Heart right ventricle (tissue), 16 donors: Measurements from ENCODE around the gene HES6. TPM values are rescaled to one million over a fixed set of nuclear protein-coding genes. Genes with fewer than 3 reads are reported as not detected.

Experiments
- ATAC-seq, 8 donors: fragments of 200-7000 bp; cut with Tn5 transposase; one replicate each; pipeline ENCODE4 v1.9.1; 2020; ENCODE audit warnings: mild to moderate bottlenecking in 8 of 8, moderate library complexity in 8 of 8, moderate number of reproducible peaks in 1 of 8
- DNase-seq, 2 donors: peaks; one replicate each; pipeline ENCODE4 v3.0.0-alpha.2; 2020
- H3K27ac ChIP-seq, 10 donors: fragments of 200-600 bp; sonication (generic) in 2 of 10; one replicate each; pipeline versions ENCODE4 v1.5.0 to v1.8.0; 2020 to 2022; ENCODE audit warnings: mild to moderate bottlenecking in 3 of 10
- H3K27me3 ChIP-seq, 7 donors: fragments of 200-600 bp; one replicate each; pipeline ENCODE4 v1.8.0; 2021 to 2022; ENCODE audit warnings: mild to moderate bottlenecking in 2 of 7
- H3K36me3 ChIP-seq, 9 donors: fragments of 200-600 bp; sonication (generic) in 1 of 9; one replicate each; pipeline versions ENCODE4 v1.5.0 to v1.8.0; 2020 to 2022; ENCODE audit warnings: mild to moderate bottlenecking in 2 of 9
- H3K4me1 ChIP-seq, 9 donors: fragments of 200-600 bp; sonication (generic) in 1 of 9; one replicate each; pipeline versions ENCODE4 v1.5.0 to v1.8.0; 2020 to 2022; ENCODE audit warnings: mild to moderate bottlenecking in 4 of 9
- H3K4me3 ChIP-seq, 10 donors: fragments of 200-600 bp; sonication (generic) in 2 of 10; one replicate each; pipeline versions ENCODE4 v1.5.0 to v1.8.0; 2020 to 2022; ENCODE audit warnings: mild to moderate bottlenecking in 7 of 10, moderate library complexity in 2 of 10
- H3K9me3 ChIP-seq, 11 donors: fragments of 200-600 bp in 10 of 11; sonication (generic) in 2 of 11; one replicate each; pipeline versions ENCODE4 v1.5.0 to v1.8.0; 2013 to 2022; ENCODE audit warnings: mild to moderate bottlenecking in 2 of 11, control low read depth in 1 of 11, moderate library complexity in 1 of 11
- CTCF ChIP-seq, 9 donors: fragments of 200-600 bp; sonication (generic) in 2 of 9; IDR thresholded peaks; one replicate each; pipeline versions ENCODE4 v1.5.0 to v1.8.0; 2021 to 2022; ENCODE audit warnings: antibody characterized with exemption in 9 of 9, mild to moderate bottlenecking in 5 of 9, moderate library complexity in 1 of 9
- WGBS, 2 donors: extraction: QIAGEN DNeasy Blood & Tissue Kit; methylation state at CpG; one replicate each; pipeline ENCODE4 v1.1.7; 2013; ENCODE audit warnings: inconsistent platforms in 1 of 2; 5-methylcytosine and 5-hydroxymethylcytosine counted together
- intact Hi-C, 10 donors: fragments of 100-400 bp; cut with DNase I; formaldehyde crosslinking; loops; one replicate each; pipeline versions ENCODE4 v1.11.1 to v1.14.2; 2022
- polyA plus RNA-seq, 2 donors: library from polyadenylated mRNA; stranded (reverse); fragments of 200-250 nt; gene quantifications; one replicate each; pipeline ENCODE4 v1.2.3, GENCODE V29; 2013
- total RNA-seq, 10 donors: library from RNA; stranded (reverse); fragmentation: NEBNext Ultra II Directional in 3 of 10; extraction: Animal tissue kit (Norgen Biotek cat#: 25700) in 3 of 10; gene quantifications; one replicate each; pipeline versions ENCODE4 v1.2.1 to v1.2.4, GENCODE V29; 2021 to 2023
- donor health status: Arrhythmogenic right ventricular cardiomyopathy.
- donor health status: ischemic (EF 13 %, LVEDD 7.1; RV severe dilation, severe dysfunction).
- donor health status: healthy with polysubstance abuse.
- donor health status: DM: no; HTN: yes; CAD: no.
- donor health status: DM: no; HTN: no; CAD: no.
- donor health status: ischemic (EF 25% LVEDD 6.9; RV normal size, moderate dysfunction).
- donor health status: ischemic (EF 25% LVEDD 5.7; RV mildly dilated, moderate dysfunction).
- donor health status: healthy.
- donor health status: DM: yes; HTN: yes; CAD: no.
- donor health status: Ischemic cardiomyopathy.
- donor health status: ischemic (EF 35%, LVEDD 5.7; RV mildly dilated, moderate dysfunction).
- donor health status: nonischemic (EF 11% LVEDD 7.7; RV severe dilation, severe dysfunction).
- donor health status: DM: yes; HTN: yes; CAD: no.
- donor health status: PGD.
- donor health status: ischemic (EF 29% LVEDD 5.4; RV normal size, mild dysfunction).
- donor health status: nonischemic (EF 23%, LVEDD 6.1; RV moderate dilation, normal function).

HES6 gene
- total and polyA plus RNA-seq, 12 donors: 1.1 to 6.9 (median 2.1) TPM

GRCh38 chr2:238270606-238271005 is 30.8 kb upstream of the HES6 start:
- no peaks in the 10 kb centered on the region for H3K4me1 ChIP-seq
- H3K36me3 ChIP-seq: peaks cover 0 to 97% (median 76%) of the 10 kb centered on the region in 9 donors
- DNase-seq: no peak

DNA sequence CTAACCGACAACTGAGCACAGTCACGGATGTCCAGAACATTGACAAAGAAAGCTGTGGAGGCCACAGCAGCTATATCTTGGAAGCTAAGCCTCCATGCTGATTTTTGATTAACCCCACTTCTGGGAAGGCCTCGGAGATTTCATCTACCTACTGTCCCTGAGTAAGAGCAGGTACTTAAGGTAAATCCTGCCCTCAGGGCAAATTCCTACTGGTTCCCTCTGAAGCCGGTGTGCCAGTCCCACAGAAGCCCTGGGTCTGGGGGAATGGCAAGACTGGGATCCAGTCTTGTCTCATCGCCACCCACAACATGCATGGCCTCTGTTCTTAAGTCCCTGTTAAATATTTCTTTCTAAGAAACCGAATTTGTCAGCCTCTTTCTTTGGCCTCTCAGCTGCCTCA is 29.9 kb upstream of the HES6 start:
- 94 to 95% methylated on average over 6 of the region's 6 CpGs for WGBS, 2 donors
- DNase-seq: no peak

More at GRCh38 chr2:238270606-238271005, 30.8 kb upstream of the HES6 start:
- Histone ChIP-seq H3K27me3 (no peaks in the 10 kb centered on the region), H3K27ac (no peak overlapping the region), H3K9me3 (no peaks in the 10 kb centered on the region), H3K4me3 (no peak overlapping the region)
- ATAC-seq: peak in 1 of 8 donors; percentile 26
- intact Hi-C loops: no loop called here
- no peak for TF ChIP-seq CTCF (IDR thresholded peaks at IDR 0.05)
- WGBS, 2 donors: 87 to 94% methylated on average over 8 to 9 of the region's 9 CpGs

DNA sequence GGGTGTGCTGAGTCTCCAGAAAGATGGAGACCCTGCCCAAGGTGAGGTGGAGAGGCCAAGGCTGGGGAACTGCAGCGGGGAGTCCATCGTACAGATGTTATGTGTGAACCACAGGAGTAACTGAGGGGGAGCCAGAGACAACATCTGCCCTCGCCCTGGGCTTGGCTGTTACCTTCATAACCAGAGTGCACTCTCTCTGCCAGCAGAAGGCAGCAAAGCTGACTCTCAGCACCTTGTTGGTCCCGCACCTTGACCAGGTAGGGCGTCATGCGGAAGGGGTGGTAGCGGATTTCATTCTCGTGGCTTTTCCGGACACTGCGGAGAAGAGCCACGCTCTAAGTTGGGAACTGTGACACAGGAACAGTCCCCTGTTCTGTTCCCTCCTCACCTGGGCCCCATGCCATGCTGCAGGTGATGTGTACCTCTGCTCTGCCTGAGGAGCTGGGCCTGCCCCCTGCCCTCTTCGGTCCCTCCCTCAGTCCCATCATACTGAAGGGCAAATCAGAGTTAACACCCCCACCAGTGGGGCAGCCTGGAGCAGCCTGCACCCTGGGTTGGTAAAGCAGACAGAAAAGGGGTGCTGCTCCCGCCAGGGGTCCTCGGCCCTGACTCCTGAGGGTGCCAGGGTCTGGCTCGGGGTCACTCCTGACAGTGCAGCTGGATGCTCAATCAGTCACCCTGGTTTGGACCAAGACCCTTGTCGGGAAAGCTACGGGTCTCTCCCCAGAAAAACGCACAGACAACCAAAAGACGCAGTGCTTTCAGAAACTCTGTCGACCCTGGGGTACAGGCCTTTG is 28.2 kb upstream of the HES6 start:
- ATAC-seq (peak in 1 of 8 donors; percentile 21), DNase-seq (peak in 1 of 2 donors; percentile 2)
- Histone ChIP-seq H3K27ac (no peak overlapping the region), H3K4me3 (no peak overlapping the region), H3K9me3 (no peaks in the 10 kb centered on the region), H3K27me3 (no peaks in the 10 kb centered on the region), H3K36me3 (peaks cover 0 to 90% (median 59%) of the 10 kb centered on the region in 9 donors), H3K4me1 (peaks cover 3 to 20% (median 17%) of the 10 kb centered on the region in 9 donors)
- TF ChIP-seq CTCF (IDR thresholded peaks at IDR 0.05): no peak
- 94 to 95% methylated on average over 20 of the region's 20 CpGs for WGBS, 2 donors
- intact Hi-C loops: loop anchor here in 3 of 10 donors (10.0 kb wide), 2 partner anchors 103 to 413 kb away; partner anchors contain the start of gene RAMP1 (in 2 of the 3)

More for the DNA sequence above, 29.9 kb upstream of the HES6 start:
- ATAC-seq: no peak
- no peaks in the 10 kb centered on the region for H3K27me3 ChIP-seq
- H3K36me3 ChIP-seq: peaks cover 0 to 97% (median 69%) of the 10 kb centered on the region in 9 donors
- no peak overlapping the region for H3K27ac ChIP-seq
- no peaks in the 10 kb centered on the region for H3K9me3 ChIP-seq
- no peak overlapping the region for H3K4me3 ChIP-seq
- no peak for TF ChIP-seq CTCF (IDR thresholded peaks at IDR 0.05)
- intact Hi-C loops: loop anchor here in 3 of 10 donors (10.0 kb wide), 2 partner anchors 105 to 415 kb away; partner anchors contain the start of gene RAMP1 (in 2 of the 3)
- peaks cover 0 to 3% (median under 1%) of the 10 kb centered on the region in 9 donors for H3K4me1 ChIP-seq

DNA sequence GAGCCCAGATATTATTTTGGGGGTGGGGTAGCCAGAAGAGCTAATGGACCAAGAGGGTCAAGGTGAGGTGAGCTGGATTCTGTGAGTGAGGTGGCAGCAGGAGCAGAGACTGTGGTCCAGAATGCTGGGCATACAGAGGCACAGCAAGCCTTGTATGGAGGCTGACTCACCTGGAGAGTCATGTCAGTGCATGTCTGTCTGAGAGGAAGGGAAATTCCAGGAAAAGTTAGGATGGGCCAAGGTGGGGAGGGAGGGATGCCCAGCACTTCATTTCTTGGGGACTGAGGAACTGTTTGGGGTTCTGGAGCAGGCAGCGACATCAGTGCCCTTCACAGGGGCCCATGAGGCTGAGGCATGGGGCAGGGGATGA is 27.5 kb upstream of the HES6 start:
- Histone ChIP-seq H3K36me3 (peaks cover 0 to 89% (median 52%) of the 10 kb centered on the region in 9 donors), H3K9me3 (no peaks in the 10 kb centered on the region), H3K27me3 (no peaks in the 10 kb centered on the region), H3K27ac (no peak overlapping the region), H3K4me1 (peaks cover 3 to 28% (median 23%) of the 10 kb centered on the region in 9 donors), H3K4me3 (no peak overlapping the region)
- intact Hi-C loops: loop anchor here in 3 of 10 donors (10.0 kb wide), 2 partner anchors 103 to 413 kb away; partner anchors contain the start of gene RAMP1 (in 2 of the 3)
- DNase-seq (peak in 1 of 2 donors; percentile 0), ATAC-seq (no peak)
- WGBS, 2 donors: 93 to 100% methylated on average over 1 of the region's 1 CpG
- no peak for TF ChIP-seq CTCF (IDR thresholded peaks at IDR 0.05)
